Gastroesophageal sphincter (tissue), 4 donors: ENCODE measurements around the gene ANKRD17. TPM values are rescaled to one million over a fixed set of nuclear protein-coding genes. Genes with fewer than 3 reads are reported as not detected.

Experiments used
- ATAC-seq: fragments of 150-250 bp; one replicate; pipeline ENCODE4 v1.9.1; 2016; ENCODE audit warnings: mild to moderate bottlenecking, moderate library complexity
- H3K27ac ChIP-seq, 4 donors: fragments of 200-600 bp; sonication (generic) in 3 of 4; 1 replicate in 3 of 4; 2 replicates in 1 of 4; pipeline ENCODE4 v1.5.1; 2016 to 2019
- H3K27me3 ChIP-seq: fragments of 200-600 bp; sonication (generic); one replicate; pipeline ENCODE4 v1.5.1; 2019
- H3K36me3 ChIP-seq, 2 donors: fragments of 200-600 bp; sonication (generic); one replicate each; pipeline ENCODE4 v1.5.1; 2019; ENCODE audit warnings: control low read depth in 1 of 2
- H3K4me1 ChIP-seq, 3 donors: fragments of 200-600 bp; sonication (generic); 1 replicate in 2 of 3; 2 replicates in 1 of 3; pipeline ENCODE4 v1.5.1; 2016 to 2019; ENCODE audit warnings: control low read depth in 2 of 3
- H3K4me3 ChIP-seq, 2 donors: fragments of 200-600 bp; sonication (generic); one replicate each; pipeline ENCODE4 v1.5.1; 2019; ENCODE audit warnings: mild to moderate bottlenecking in 1 of 2, moderate library complexity in 1 of 2
- H3K9me3 ChIP-seq, 3 donors: fragments of 200-600 bp; sonication (generic); one replicate each; pipeline ENCODE4 v1.5.1; 2017 to 2019; ENCODE audit warnings: control low read depth in 2 of 3
- EP300 ChIP-seq: sonication (generic); formaldehyde crosslinking; IDR thresholded peaks from one replicate; pipeline ENCODE4 v1.6.1; 2017; ENCODE audit warnings: antibody characterized with exemption, mild to moderate bottlenecking
- POLR2A ChIP-seq, 2 donors: fragments of 450-650 bp; IDR thresholded peaks; one replicate each; pipeline ENCODE4 v1.6.1; 2017; ENCODE audit warnings: antibody characterized with exemption in 2 of 2, mild to moderate bottlenecking in 2 of 2, moderate library complexity in 1 of 2
- POLR2AphosphoS5 ChIP-seq: sonication (generic); formaldehyde crosslinking; IDR thresholded peaks from one replicate; pipeline ENCODE4 v1.6.1; 2017; ENCODE audit warnings: antibody characterized with exemption
- WGBS, 2 donors: methylation state at CpG; one replicate each; pipeline ENCODE4 v1.1.5; 2018; ENCODE audit warnings: low coverage in 1 of 2; 5-methylcytosine and 5-hydroxymethylcytosine counted together
- total RNA-seq, 4 donors: library from RNA; depleted of rRNA; stranded (reverse); fragments of >200 nt; gene quantifications; one replicate each; pipeline ENCODE4 v1.1.0, GENCODE V29; 2016
- TF ChIP-seq, protein P1 (sequence below), 4 experiments: fragments of 200-600 bp in 2 of 4; fragments of 450-650 bp in 2 of 4; sonication (generic) in 1 of 4; IDR thresholded peaks; one replicate each; pipeline ENCODE4 v1.5.1; 2017 to 2019; ENCODE audit warnings: antibody characterized with exemption in 4 of 4, mild to moderate bottlenecking in 2 of 4, moderate library complexity in 2 of 4

The ANKRD17 gene
- total RNA-seq, 4 donors from 2014 or later = 46.8 to 68.5 (median 59.1) TPM

DNA sequence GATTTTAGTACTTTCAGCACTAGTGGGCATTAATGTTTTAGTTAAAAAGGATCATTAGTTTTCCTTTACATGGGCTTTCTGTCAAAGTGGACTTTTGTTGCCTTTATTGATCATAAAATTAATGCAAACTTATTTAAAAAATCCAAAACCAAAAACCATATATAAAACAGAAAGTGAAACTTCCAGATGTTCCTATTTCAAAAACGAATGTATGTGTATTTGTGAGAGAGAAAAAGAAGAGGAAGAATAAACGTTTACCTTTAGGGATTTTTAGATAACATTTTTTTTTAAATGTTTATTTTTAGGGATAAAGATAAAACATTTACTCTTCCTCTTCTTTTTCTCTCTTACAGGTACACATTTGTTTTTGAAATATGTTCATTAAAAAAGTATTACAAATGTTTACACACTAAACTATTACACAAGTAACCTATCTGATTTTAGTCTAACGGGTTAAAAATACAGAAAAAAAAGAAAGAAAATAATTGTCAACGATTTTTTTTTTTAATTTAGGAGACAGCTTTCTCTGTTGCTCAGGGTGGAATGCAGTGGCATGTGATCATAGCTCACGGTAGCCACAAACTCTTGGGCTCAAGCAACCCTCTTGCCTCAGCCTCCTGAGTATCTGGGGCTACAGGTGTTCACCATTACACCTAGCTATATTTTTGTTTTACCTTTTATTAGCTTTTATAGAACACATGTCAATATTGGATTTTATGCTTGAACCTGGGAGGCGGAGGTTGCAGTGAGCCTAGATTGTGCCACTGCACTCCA, 172.3 kb downstream of the ANKRD17 start:
- Histone ChIP-seq H3K27ac (no peak overlapping the region), H3K36me3 (peaks cover 5 to 51% of the 10 kb centered on the region in 2 donors), H3K4me3 (no peak overlapping the region), H3K9me3 (no peaks in the 10 kb centered on the region), H3K4me1 (peaks cover 0 to 30% (median 0%) of the 10 kb centered on the region in 3 donors), H3K27me3 (no peaks in the 10 kb centered on the region)
- TF ChIP-seq, protein P1, sequence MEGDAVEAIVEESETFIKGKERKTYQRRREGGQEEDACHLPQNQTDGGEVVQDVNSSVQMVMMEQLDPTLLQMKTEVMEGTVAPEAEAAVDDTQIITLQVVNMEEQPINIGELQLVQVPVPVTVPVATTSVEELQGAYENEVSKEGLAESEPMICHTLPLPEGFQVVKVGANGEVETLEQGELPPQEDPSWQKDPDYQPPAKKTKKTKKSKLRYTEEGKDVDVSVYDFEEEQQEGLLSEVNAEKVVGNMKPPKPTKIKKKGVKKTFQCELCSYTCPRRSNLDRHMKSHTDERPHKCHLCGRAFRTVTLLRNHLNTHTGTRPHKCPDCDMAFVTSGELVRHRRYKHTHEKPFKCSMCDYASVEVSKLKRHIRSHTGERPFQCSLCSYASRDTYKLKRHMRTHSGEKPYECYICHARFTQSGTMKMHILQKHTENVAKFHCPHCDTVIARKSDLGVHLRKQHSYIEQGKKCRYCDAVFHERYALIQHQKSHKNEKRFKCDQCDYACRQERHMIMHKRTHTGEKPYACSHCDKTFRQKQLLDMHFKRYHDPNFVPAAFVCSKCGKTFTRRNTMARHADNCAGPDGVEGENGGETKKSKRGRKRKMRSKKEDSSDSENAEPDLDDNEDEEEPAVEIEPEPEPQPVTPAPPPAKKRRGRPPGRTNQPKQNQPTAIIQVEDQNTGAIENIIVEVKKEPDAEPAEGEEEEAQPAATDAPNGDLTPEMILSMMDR (IDR thresholded peaks at IDR 0.05) = no peak
- TF ChIP-seq POLR2A (IDR thresholded peaks at IDR 0.05) (no peak), POLR2AphosphoS5 (no peak), EP300 (no peak)
- no peak for ATAC-seq
- WGBS, 2 donors = 29% methylated on average over 5 of the region's 6 CpGs

DNA sequence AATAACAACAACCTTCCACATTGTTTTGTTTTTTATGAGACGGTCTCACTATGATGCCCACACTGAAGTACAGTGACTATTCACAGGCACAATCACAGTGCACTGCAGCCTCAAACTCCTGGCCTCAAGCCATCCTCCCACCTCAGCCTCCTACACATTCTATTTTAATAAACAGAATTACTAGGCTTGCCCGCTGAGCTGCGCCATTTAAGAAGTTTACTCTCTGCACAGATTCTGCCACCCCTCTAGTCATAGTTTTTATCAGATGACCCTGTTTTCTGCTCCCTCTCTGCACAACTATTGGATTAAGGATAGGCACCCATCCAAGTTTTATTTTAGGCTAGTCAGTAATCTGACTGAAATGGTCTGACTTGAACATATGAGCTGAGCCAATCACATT, 177.8 kb downstream of the ANKRD17 start:
- Histone ChIP-seq H3K36me3 (peaks cover 0 to 75% of the 10 kb centered on the region in 2 donors), H3K27ac (no peak overlapping the region)
- no peak for ATAC-seq

DNA sequence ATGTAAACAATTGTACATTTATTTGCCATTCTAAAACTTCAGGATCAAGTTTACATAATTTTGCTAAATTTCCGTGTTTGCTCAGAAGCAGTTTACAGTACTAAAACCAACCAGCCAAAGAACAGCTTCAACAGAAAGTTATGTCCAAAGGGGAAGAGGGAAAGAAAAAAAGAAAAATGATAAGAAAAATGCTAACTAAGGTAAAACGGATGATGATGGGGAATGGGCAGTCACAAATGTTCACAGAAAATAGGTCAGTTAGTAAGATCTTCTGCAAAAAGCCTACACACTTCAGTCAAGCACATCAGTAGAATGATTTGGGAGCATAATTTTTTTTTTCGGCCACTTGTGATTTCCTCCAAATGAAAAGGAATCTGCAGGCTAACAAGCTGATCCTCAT, 182.8 kb downstream of the ANKRD17 start:
- TF ChIP-seq POLR2AphosphoS5 (no peak), POLR2A (IDR thresholded peaks at IDR 0.05) (no peak)
- no peak for ATAC-seq
- peaks cover 0 to 58% of the 10 kb centered on the region in 2 donors for H3K36me3 ChIP-seq
- peaks cover 0 to 5% (median 0%) of the 10 kb centered on the region in 3 donors for H3K4me1 ChIP-seq
- WGBS, 2 donors = 52 to 74% methylated on average over 3 of the region's 3 CpGs
- H3K27ac ChIP-seq = no peak overlapping the region
- no peak overlapping the region for H3K4me3 ChIP-seq
- H3K27me3 ChIP-seq = no peaks in the 10 kb centered on the region
- no peaks in the 10 kb centered on the region for H3K9me3 ChIP-seq

More for the DNA sequence above, 177.8 kb downstream of the ANKRD17 start:
- H3K27me3 ChIP-seq = no peaks in the 10 kb centered on the region
- TF ChIP-seq POLR2AphosphoS5 (no peak), EP300 (no peak), POLR2A (IDR thresholded peaks at IDR 0.05) (no peak)
- TF ChIP-seq, protein P1 (IDR thresholded peaks at IDR 0.05) = no peak
- no peaks in the 10 kb centered on the region for H3K9me3 ChIP-seq
- WGBS, 2 donors = 52 to 67% methylated on average over 3 of the region's 3 CpGs
- no peak overlapping the region for H3K4me3 ChIP-seq
- H3K4me1 ChIP-seq = peaks cover 0 to 6% (median 0%) of the 10 kb centered on the region in 3 donors

DNA sequence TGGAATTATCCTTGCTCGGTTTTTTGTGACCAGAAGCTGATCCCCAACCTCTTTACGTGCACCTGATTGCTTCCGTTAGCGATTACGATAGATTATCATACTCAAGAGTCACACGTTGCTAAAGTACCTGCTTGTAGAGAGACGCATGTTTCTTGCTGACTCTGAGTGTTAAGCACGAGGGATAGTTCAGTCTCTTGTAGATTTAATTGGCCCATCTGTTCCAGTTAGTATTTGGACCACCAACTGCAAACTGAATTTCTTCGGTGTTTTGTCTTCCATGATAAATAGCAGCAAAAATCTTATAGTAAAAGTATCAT, 188.6 kb downstream of the ANKRD17 start:
- peak overlapping the region; percentile 84 to 99 (median 93) for H3K27ac ChIP-seq
- no peaks in the 10 kb centered on the region for H3K9me3 ChIP-seq
- H3K27me3 ChIP-seq = no peaks in the 10 kb centered on the region
- TF ChIP-seq POLR2AphosphoS5 = no peak
- TF ChIP-seq, protein P1 (IDR thresholded peaks at IDR 0.05) = no peak
- no peak for TF ChIP-seq EP300
- no peak for TF ChIP-seq POLR2A (IDR thresholded peaks at IDR 0.05)
- peak; percentile 0 for ATAC-seq
- peak overlapping the region; percentile 58 to 75 for H3K4me3 ChIP-seq
- H3K4me1 ChIP-seq = peaks cover 0 to 39% (median 10%) of the 10 kb centered on the region in 3 donors
- WGBS, 2 donors = 2 to 3% methylated on average over 9 of the region's 9 CpGs
- peaks cover 0 to 7% of the 10 kb centered on the region in 2 donors for H3K36me3 ChIP-seq

DNA sequence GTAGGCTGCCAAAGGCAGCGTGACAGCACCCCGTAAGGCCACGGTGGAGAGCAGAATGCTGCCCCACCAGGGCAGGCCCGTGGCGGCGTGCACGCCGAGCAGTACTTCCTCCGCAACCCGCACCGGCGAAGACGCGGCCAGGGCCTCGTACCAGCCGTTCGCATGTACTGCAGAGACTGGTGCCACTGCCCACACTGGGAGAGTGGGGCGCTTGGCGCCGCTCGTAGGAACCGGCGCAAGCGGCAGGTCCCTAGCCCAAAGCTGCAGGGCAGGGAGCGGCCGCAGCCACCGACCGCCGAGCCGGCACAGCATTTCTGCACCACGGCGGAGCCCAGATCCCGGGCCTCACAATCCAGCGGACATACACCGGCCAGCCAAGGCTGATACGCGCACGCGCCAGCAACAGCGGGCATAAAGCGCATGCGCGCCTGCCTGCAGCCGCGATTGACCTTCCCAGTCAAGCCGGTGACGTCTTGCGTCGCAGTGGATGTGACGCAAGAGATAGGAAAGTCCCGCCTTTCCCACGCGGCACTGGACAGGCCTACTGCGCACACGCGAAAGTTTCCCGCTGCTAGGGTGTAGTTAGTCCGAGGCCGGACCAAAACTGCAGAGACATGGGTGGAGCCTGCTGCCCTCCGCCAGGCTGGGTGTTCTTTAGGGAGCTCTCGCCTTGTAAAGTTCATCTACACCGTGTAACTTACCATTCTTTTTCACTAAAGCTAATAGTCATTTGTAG, 189.1 kb downstream of the ANKRD17 start, which contains the start of gene COX18:
COX18 (minus strand) TSS at position 379 of the 736 bp plus-strand sequence; CDS start at position 312, 67 bp downstream.
- H3K9me3 ChIP-seq = no peaks in the 10 kb centered on the region
- no peaks in the 10 kb centered on the region for H3K27me3 ChIP-seq
- WGBS, 2 donors = 0% methylated on average over 3 to 12 of the region's 62 CpGs
- H3K4me1 ChIP-seq = peaks cover 0 to 41% (median 10%) of the 10 kb centered on the region in 3 donors
- peak within 1 kb of the TSS; percentile 84 to 99 (median 93) for H3K27ac ChIP-seq
- ATAC-seq = peak; percentile 98
- peak within 1 kb of the TSS; percentile 58 to 75 for H3K4me3 ChIP-seq
- H3K36me3 ChIP-seq = peaks cover 0 to 7% of the 10 kb centered on the region in 2 donors
- TF ChIP-seq, protein P1 (IDR thresholded peaks at IDR 0.05) = peak in 3 of 4 experiments; percentile 11 to 25 (median 12)
- TF ChIP-seq POLR2A (IDR thresholded peaks at IDR 0.05) (peak; percentile 88 to 89), EP300 (no peak), POLR2AphosphoS5 (peak; percentile 89)
